NCI-H1930 (cell line): Measurements from ENCODE around the gene ENDOD1.
"Not testable (repeated sequence)": the region's sequence is repeated elsewhere in the genome, so short reads cannot be mapped to it uniquely, and the experiment has no call there.

Experiments used
- DNase-seq, 2 experiments: peaks; one replicate each; lab custom pipeline; 2025; lab: John Stamatoyannopoulos, UW

ENDOD1 gene

DNA sequence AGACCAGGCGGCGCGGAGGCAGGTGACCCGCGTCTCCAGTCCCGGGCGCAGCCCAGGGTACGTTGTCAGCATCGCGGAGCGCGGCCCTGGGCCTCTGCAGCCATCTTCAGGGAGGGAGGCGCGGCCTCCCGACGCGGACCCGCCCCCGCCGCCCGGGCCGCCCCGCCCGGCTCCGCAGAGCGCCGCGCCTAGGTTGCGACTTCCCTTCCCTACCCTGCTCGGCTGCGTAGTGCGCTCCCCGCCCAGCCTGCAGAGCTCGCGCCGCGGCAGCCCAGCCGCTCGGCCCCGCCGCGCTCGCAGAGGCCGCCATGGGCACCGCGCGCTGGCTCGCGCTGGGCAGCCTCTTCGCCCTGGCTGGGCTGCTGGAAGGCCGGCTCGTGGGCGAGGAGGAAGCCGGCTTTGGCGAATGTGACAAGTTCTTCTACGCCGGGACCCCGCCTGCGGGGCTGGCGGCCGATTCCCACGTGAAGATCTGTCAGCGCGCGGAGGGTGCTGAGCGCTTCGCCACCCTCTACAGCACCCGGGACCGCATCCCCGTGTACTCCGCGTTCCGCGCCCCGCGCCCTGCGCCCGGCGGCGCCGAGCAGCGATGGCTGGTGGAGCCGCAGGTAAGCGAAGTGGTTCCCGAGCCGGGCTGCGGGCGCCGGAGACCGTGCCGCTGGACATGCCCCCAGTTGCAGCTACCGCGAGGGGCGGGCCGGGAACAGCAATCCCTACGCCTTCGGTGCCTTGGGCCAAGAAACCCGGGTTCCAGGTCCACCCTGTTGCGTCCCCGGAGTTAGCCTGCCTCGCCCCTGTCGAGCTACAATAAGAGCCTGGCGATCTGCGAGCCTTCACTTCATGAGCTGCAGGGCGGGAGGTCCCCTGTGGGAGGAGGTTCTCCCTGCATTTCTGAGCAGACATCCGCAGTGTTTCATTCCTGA lies at the start of gene ENDOD1:
ENDOD1 (plus strand) TSS at position 227 of the 923 bp plus-strand sequence; CDS start at position 309, 82 bp downstream.
- DNase-seq = peak; percentile 23 to 73

DNA sequence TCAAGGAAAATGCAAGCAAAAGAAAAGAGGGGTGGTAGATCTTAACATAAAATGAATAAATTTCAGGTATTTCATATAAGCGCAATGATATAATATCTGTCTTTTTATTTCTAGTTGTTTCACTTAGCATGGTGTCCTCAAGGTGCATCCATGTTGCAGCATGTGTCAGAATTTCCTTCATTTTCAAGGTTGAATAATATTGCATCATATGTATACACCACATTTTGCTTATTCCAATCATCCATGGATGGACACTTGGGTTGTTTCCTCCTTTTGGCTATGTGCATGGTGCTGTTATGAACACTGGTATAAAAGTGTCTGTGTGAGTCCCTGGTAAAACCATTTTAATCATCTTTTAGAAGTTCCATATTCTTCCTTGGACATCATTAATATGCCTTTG lies 47.4 kb upstream of the ENDOD1 start:
- no peak for DNase-seq

- no peak for DNase-seq
Observed at GRCh38 chr11:95042906-95043305, 46.7 kb upstream of the ENDOD1 start.

DNA sequence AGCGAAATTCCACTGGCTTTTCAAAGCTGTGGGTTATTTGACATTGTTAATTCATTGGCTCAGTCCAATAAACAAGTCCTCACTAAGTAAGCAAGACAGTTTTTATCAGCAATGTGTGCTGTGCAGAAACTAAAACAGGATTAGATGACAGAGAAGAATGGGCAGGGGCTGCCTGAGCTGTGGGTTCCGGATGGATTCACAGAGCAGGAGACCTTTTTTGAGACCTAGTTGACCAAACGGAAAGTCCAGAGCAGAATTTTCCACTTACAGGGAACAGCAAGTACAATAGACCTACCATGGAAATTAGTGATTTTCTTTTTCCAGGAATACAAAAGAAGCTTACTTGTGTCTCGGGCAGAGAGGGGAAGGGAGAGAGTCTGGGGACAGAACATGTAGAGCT lies 45.6 kb upstream of the ENDOD1 start:
- no peak for DNase-seq

GRCh38 chr11:95045812-95046211 lies 43.8 kb upstream of the ENDOD1 start:
- DNase-seq = no peak

DNA sequence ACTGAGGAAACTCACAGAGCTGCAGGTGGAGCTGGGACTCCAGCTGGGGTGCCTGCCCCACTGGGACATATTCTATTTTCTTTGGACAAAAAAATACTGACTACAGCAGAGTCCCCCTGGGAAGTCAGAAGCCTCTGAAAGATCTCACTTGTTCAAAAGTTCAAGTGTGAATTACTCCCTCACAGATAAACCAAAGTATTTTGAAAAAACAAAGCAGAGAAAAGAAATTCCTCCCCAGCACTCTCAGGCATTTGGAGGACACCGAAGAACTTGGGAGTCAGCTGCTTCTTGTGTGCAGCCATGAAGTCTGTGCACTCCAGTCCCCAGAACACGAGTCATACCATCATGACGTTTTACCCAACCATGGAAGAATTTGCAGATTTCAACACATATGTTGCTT lies 40.5 kb upstream of the ENDOD1 start, which contains the start of gene KDM4F:
KDM4F (plus strand) TSS at position 301 of the 400 bp plus-strand sequence.
- DNase-seq = not testable (repeated sequence)

DNA sequence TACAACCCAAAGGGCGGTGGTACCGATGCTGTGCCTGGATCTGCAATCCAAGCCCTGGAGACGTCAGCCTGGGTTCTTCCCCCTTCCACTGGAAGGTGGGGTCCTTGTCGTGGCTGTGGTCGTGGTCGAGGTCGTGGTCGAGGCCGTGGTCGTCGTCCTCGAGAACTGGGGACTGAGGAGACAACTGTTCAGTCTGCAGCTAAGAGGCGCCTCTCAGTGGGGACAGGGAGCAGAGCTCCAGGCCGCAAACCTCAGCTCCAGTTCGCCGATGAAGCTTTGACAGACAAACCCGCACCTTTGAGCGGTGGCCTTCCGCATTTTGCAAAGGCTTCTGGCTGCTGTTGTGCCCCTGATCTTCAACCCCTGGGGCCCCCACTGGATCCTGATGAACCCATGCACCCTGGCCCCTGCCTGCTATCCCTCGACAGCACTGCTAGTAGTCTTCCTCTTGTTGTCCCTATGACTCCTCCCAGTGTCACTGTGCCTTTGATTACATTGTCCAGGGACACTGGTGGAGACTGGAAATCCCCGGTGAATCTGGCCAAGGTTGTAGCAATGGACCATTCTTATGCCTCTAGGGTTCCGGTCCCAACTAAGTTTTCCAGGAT lies 38.9 kb upstream of the ENDOD1 start:
- DNase-seq = no peak

GRCh38 chr11:95054356-95054755 lies 35.3 kb upstream of the ENDOD1 start:
- DNase-seq = no peak

GRCh38 chr11:95055283-95055897 lies 34.3 kb upstream of the ENDOD1 start:
- DNase-seq = no peak

DNA sequence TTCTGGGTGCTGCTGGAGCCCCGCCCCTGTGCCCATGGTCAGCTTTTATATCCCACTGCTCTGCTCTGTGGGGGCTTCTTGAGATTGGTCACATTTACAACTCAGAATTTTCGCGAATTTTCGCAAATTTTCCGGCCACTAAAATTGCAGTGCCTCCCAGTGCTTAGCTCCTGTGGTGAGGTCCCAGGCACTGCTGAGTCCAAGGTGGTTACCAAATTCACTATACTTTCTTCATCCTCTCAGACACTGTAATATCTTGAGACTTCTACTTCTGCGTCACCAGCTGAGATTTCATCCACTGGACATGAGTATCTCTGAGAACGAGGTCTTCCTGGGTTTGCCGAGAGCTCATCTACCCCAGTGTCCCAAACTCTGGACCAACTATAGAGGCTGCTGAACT lies 31.7 kb upstream of the ENDOD1 start:
- no peak for DNase-seq

DNA sequence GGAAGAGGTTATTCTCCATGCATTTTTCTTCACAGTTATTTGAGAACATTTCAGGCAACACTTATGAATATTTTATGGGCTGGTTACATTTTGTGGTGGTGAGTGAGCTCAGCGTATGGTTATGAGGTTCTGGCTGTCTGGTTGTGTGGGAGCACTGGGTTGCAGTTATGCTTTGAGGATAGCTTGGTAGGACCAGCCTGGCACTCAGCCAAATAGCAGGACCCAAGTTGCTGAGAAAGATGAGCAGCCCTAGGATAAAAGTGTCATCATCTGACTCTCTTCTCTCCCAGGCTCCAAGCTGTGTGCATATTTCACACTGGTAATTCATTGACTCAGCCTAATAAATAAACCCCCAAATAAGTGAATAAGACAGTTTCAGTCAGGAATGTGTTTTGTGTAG lies 31.0 kb upstream of the ENDOD1 start:
- no peak for DNase-seq

DNA sequence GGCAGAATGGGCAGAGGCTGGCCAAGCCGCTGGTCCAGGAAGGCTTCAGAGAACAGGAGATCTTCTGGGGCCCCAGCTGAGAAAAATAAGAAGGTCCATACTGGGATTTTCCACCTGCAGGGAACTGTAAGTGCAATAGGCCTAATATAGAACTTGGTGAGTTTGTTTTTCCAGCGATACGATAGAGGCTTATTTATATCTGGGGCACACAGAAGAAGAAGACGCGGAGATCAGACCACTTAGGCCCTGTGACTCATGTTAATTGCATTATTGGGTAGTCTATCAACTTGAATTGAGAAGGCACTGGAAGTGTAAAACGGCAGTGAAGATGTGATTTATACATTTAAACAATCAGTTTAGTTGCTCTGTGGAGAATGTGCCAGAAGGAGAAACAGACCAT lies 30.6 kb upstream of the ENDOD1 start:
- no peak for DNase-seq

GRCh38 chr11:95065336-95065735 lies 24.3 kb upstream of the ENDOD1 start:
- no peak for DNase-seq

DNA sequence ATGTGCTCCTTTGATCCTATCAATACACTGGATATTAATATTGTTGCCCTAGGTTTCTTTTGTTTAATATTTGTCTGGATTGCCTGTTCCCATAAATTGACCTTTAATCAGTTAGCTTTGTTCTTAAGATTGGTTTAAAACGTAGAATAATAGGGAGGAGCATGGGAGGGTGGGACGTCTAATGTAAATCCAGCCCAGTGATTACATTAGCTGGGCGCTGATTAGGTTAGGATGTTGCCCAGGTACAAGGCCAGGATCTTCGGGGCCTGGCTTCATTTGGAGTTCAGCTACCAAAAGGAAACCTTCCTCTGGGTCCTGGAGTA lies 23.0 kb upstream of the ENDOD1 start, which contains the start of gene SRSF8:
SRSF8 (plus strand) TSS at position 204 of the 323 bp plus-strand sequence. CDS start 308 bp downstream, outside the sequence.
- no peak for DNase-seq

- peak; percentile 55 to 75 for DNase-seq
Observed at GRCh38 chr11:95067039-95067840, 22.4 kb upstream of the ENDOD1 start.

DNA sequence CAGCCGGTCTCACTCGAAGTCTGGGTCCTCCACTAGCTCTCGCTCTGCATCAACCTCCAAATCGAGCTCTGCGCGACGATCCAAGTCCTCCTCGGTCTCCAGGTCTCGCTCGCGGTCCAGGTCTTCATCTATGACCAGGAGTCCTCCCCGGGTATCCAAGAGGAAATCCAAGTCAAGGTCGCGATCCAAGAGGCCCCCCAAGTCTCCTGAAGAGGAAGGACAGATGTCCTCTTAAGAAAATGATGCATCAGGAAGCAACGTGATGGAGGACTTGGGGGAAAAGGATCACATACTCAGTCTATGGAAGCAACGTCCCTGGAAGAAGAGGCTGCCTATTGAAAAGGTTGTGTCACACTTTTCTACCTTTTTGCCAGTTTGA lies 21.8 kb upstream of the ENDOD1 start:
- DNase-seq = peak in 1 of 2 experiments; percentile 40

DNA sequence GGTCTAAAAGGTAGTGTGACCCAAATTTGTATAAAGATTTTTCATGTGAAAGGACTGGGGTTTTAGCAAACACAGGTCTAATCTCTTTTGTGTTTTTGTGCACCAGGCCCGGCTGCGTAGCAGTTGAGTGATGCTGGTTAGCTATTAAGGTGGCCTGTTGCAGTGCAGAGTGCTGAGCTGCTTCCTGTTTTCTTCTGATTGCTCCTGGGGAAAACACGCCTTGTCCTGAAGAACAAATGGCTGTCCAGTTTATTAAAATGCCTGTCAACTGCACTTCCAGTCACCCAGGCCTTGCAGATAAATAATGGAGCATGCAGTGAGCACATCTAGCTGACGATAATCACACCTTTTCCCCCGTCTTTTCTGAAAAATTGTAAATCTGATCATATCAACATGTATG lies 21.1 kb upstream of the ENDOD1 start:
- peak; percentile 53 to 57 for DNase-seq

DNA sequence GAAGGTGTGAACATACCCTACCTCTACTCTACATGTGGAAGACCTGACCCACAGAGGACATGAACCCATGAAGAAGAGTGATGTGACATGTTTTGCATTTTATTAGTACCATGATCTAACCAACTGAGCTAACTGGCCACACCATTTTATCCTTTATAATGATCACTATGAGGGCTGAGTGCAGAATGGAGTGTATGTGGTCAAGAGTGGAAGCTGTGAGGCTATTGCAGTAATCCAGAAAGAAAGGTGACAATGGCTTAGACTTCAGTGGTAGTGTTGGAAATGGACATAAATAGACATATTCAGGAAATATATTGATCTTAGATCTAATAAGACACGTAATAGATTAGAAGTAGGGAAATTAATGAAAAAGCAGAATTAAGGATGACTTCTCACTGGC lies 19.2 kb upstream of the ENDOD1 start:
- no peak for DNase-seq

DNA sequence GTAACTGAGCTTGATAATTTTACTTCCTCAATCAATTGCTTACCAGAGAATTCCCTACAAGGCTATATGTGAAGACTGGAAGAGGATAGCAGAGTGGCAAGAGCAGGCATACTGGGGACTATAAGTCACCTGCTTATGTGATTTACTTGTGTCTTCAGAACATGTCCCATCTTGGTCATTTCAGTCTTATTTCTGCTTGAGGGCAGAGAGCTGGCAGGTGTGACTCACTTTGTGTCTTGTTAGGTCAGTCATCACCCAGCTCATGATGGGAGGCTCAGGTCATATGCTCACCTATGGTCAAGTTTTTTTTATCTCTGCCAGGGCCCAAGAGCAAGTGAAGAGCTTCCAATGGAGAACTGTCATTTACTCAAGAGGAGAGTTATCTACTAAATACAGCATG lies 16.7 kb upstream of the ENDOD1 start:
- DNase-seq = no peak

- no peak for DNase-seq
Observed at GRCh38 chr11:95074792-95075563, 14.7 kb upstream of the ENDOD1 start.

GRCh38 chr11:95076416-95076815 lies 13.2 kb upstream of the ENDOD1 start:
- no peak for DNase-seq
